KG1 (cell line): ENCODE measurements around the gene SLC4A5.
"Not testable (repeated sequence)": the region's sequence is repeated elsewhere in the genome, so short reads cannot be mapped to it uniquely, and the experiment has no call there.

ENCODE experiments used
- DNase-seq: peaks from one replicate; lab custom pipeline; 2025; lab: John Stamatoyannopoulos, UW

Gene SLC4A5

DNA sequence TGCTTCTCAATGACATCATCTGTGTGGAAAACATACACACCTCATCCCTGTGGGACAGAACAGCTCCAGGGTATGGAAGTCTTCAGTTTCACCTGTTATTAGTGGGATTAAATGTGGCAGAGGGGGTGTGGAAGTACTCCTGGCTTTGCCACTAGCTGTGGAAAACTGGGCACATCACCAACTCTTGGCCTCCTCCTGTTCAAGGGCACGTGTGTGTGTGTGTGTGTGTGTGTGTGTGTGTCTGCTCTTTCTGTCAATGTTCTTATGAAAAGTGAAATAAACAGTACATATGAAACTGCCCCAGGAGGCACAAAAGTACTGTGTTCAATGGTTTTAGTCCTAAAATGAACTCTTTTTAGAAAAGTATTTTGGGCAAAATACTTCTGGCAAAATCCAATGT lies 78.9 kb downstream of the SLC4A5 start:
- no peak for DNase-seq

DNA sequence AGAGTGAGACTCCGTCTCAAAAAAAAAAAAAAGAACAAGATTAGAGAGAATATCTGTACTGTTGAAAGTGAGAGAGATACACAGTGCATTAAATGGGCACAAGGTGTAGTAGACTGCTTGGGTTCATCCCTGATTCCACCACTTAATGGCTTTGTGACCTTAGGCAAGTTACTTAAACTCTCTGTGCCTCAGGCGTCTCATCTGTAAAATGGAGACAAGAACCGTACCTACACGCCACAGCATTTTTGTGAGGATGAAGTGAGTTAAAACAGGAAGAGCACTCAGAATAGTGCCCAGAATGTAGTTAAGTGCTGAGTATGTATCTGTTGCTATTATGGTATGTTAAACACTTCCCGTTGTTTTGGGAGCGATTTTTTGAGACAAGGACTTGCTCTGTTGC lies 80.5 kb downstream of the SLC4A5 start:
- DNase-seq: no peak

DNA sequence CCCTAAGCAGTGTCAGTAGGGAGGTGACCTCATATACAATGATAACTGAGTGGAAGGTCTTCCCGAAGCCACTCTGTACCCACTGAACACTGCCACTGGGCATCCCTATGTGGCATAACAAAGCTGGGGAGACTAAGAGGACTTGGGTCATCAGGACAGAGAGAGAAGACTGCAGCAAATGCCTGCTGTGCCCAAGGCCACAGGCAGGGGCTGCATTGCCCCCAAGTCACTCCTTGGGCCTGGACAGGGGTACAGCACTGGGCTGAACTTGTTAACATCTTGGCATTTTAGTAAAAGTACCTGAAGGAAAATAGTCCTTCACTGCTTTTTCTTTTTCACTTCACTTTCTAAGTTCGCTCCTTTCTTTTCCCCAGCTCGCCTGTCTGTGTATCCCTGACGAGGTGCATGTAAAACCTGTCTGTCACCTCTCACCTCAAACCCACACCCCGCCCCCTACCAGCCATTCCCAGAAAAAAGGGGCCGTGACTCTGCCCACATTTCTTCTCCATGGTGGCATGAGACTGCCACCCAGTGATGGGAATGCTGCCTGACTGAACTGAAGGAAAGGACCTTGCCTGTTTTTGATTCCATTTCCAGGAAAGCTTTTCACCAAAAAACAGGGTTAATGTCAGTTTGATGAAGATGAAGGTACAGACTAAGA lies 81.9 kb downstream of the SLC4A5 start:
- DNase-seq: no peak

DNA sequence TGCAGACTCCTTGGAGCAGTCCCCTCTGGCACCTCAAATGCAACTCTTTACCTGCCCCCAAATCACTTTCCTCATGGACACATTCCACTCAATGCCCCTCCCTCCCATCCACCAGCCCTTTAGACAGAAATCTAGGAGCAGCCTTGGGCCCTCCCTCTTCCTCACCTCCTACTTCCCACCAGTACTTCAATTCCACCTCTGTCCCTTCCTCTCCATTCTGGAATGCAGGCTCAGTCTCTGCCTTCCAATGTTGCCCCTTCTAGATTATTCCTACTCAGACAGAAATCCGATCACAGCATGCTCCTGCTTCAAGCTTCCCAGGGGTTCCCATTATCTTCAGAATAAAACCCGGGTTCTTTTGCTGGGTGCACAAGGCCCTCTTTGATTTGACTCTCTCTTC lies 82.7 kb downstream of the SLC4A5 start:
- DNase-seq: no peak

DNA sequence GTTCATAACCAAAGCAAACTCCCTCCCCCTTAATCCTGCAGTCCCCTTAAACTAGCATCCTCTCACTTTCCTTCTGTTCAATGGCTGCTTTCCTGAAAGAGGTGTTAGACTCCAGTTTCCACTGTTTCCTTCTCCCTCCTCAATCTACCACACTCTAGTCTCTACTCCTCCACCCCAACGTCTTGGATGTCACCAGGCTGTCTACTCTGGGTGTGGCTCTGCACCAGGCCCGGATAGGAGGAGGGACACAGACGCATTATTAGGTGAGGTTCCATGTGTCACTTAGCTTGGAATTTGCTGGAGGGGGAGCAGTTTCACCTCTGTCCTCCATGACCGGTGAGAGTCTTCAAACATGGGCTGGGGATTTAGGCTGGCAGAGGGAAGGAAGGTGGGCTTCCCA lies 83.5 kb downstream of the SLC4A5 start:
- no peak for DNase-seq

DNA sequence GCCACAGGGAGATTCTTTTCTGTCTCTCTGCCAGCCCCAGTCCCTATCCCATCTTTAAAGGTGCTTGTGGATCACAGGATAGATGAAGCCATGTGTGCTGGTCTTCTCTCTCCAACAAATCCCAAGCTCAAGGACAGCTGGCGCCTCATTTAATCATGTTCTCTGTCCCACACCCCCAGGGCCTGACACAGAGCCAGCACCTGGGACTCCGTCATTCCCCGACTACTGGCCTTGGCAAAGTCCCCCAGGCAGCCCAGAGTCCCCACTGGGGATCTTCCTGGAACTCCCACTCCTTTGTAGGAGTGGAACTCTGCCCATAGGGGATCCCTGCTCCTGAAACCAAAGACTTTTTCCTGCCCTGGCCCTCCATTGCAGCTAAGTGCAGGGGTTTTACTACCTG lies 84.0 kb downstream of the SLC4A5 start:
- no peak for DNase-seq

DNA sequence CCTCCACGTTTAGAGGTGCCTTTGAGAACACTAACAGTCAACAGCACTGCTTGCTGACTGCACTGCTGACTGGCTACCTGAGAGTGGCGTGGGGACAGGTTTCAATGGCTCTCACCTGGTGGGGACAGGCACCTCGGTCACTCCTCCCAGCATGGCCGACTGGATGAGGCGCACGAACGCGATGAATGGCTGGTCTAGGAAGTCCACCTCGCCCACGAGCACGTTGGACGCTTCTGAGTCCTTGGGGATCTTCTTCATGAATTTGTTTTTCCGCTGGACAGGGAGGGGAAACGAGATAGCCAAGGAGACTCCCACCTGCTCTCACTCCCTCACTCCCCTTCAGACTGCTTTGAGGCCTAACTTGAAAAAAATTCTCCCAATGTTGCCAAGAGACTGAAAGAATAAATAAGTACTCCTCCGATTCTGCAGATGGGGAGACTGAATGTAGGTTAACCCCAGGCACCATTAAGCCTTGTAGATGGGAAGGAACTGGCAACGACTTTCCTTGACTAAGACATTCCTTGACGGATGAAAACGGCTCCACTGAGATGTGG lies 87.5 kb downstream of the SLC4A5 start:
- no peak for DNase-seq

DNA sequence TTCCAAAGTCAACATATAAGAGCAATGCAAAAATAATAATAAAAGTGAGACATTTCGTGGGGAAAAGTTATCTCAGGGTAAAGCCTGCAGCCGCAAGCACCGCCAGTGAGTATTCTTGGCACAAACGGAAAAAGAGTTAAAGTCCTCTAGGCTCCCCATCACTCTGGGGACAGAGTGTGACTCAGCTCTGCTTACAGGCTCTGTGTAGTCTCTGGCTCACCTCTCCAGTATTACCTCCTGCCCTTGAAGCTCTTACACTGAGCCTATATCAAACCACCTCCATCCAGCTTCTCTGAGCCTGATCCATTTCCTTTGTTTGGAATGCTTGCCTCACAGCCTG lies 89.3 kb downstream of the SLC4A5 start:
- no peak for DNase-seq

DNA sequence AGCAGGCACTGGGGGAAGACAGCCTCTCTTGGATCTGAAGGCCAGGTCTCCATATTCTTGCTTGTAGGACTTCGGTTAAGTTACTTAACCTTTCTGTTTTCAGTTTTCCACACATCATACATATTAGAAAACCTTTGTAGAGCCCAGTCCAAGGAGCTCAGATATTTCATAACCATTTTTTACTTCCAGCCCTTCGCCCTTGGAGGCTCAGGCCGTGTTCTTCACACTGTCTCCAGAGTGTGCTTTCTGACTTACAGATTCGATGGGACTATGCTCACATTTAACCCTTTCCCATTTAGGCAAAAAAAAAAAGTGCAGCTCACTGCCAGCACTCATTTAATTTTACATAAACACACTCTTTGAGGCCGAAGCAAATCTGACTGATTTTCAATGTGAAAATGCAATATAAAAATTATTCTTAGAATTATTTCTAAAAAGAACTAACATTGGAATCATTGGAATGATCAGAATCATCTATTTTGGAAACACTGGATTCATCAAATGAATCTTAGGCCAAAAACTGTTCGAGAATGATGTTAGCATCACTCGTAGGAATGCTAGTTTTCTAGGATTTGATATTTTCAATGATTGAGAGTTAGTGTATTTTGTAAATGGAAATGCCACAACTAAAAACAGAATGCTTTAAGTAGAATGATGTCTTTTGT lies 89.8 kb downstream of the SLC4A5 start:
- no peak for DNase-seq

DNA sequence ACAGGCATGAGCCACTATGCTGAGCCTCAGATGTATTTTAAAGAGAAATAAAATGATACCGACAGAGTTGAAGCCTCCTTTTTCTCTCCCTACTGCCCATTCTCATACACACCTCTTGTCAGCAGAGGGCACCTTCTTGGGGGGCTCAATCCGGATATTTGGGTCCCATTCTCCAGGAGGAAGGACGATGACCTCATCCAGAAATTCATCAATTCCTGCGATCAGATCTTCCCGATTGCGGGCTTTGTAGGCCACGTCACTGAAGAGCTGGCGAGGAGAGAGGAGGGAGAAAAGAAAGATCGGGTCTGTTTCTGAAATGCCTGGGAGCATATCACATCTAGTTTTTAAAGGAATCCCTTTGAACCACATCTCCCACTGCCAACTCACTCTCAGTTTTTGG lies 90.4 kb downstream of the SLC4A5 start:
- DNase-seq: no peak

DNA sequence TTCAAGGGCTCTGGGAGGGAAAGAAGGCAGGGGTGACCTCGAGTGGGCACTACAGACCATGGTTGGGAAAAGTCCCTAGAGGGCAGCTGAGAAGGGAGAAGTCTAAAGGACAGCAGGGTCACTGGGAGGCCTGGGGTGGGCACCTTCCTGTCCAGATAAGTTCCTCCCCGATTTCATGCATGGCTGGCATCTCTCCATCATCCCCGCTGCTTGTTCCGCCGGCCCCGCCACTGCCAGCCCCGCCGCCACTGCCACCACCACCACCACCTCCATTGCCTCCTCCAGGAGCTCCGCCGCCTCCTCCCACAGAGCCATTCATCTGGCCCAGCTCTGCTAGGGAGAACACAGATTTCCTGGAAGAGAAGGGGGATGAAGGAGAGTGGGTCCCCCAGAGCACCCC lies 91.2 kb downstream of the SLC4A5 start:
- DNase-seq: no peak

DNA sequence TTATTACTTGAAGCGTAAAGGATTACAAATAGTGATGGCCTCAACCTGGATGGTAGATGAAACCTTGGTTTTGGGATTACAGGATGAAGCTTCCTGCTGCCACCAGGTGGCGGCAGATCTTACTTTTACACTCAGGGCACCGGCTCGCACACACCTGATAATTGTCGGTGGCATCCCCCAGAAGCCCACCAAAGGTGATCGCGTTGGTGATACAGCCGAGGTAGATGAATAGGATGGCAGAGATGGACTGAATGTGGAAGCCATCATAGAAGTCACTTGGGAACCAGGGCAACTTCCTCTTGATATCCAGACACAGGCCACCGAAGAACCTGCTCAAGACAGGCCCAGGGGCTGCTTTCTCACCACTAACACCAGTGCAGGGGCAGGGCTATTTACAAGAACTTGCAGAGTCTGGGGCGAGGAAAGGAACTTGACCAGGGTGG lies 93.0 kb downstream of the SLC4A5 start:
- no peak for DNase-seq

DNA sequence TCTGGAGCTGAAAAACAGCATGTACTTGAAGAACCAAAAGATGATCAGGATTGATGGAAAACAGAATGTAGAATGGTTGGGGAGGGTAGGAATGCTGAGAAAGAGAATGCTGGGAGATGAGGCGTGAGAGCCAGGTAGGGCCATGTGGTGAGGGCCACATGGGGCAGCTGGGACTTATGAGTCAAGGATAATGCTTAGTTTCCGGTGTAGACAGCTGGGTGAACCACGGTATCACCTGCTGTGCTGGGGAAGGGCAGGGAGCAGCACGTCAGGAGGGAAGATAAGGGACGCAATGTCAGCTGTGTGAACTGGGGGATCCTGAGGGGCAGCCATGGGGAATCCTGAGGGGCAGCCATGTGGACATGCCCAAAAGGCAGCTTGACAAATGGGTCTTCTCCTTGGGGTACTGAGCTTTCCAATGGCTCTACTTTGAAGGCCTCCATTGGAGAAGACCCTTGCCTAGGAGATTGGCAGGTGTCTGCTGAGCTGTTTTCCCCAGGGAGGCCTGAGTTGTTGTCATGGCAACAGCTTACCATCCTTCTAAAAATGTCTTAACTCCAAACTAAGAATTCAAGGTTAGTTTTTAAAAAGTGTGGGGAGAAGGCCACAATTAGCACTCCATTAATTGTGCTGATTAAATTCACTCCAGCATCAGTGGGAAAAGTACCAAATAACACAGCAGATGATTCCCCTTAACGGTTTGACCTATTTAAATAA lies 93.7 kb downstream of the SLC4A5 start:
- no peak for DNase-seq

DNA sequence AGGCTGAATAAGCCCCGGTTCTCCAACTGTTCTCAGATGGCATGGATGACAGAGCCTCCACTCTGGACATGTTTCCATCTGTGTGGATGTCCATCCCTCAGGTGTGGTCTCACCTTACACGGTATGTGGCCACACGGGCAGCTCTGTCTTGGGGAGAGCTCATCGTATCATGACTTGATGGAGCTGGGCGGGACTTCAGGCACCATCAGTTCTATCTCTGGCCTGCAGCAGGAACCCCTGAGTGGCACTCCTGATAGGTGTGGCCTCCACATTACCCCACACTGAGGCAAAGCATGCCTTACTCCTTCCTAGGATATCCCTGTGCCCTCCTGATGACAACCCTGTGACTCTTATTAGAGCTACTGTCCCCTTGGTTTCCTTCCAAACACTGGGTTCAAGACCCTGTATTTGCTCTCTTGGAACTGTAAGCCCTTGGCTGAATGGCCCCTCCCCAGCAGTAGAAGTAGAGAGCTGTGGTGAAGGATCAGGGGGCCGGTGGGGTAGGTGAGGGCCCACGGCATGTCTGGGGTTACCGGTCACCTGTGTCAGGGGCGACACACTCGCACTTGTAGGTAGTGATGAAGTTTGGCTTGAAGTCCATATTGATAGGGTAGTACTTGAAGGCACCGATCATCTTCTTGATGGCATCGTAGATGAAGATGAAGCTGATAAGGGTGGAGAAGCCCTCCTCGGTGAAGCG lies 96.6 kb downstream of the SLC4A5 start:
- no peak for DNase-seq

DNA sequence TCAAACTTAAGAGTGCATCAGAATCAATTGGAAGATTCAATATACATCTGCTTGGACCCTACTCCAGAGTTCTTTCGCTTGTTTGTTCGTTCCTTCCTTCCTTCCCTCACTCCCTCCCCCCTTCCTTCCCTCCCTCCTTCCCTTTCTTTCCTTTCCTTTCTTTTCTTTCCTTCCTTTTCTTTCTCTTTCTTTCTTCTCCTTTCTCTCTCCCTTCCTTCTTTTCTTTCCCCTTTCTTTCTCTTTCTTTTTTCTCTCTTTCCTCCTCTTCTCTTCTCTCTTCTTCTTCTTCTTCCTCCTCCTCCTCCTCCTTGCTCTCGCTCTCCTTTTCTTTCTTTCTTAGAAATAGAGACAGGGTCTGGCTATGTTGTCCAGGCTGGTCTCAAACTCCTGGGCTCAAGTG lies 98.9 kb downstream of the SLC4A5 start:
- DNase-seq: no peak

DNA sequence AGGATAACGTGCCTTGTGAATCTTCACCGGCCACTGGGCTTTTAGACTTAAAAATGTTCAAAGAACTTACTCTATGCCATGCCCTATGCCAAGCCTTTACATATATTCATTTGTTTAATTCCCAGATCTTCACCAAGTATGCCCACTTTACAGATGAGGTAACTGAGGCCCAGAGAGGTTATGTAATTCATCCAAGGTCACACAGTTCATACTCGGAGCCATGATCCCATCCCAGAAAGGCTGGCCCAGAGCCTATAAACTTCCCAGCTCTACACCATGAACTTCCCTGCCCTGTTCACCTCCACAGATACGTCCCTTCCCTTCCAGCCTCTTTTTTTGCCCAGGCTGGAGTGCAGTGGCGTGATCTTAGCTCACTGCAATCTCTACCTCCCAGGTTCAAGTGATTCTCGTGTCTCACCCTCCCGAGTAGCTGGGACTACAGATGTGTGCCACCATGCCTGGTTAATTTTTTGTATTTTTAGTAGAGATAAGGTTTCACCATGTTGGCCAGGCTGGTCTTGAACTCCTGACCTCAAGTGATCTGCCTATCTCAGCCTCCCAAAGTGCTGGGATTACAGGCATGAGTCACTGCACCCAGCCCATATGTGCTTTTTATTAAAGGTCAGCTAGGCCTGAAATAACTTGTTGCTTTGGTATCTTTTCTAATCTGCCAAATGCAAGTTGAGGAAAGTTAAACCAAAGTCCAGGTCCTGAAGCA lies 100.7 kb downstream of the SLC4A5 start:
- DNase-seq: no peak

DNA sequence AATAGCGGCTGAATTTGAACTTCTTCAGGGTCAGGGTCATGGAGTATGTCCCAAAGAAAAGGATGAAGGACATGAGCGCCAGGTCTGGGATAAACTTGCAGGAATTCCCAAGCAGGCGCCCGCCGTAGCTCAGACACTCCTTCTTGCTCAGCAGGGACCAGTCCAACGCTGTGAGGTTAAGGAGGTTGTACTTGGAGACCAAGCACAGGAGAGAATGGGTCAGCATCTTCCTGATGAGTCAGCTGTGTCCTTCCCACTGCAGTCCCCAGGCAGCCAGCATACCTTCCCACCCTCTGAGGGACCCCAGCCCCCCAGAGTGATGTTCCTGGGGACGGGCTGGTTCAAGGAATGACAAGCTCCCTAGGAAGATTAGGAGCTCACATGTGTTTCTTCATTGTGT lies 103.9 kb downstream of the SLC4A5 start:
- no peak for DNase-seq

DNA sequence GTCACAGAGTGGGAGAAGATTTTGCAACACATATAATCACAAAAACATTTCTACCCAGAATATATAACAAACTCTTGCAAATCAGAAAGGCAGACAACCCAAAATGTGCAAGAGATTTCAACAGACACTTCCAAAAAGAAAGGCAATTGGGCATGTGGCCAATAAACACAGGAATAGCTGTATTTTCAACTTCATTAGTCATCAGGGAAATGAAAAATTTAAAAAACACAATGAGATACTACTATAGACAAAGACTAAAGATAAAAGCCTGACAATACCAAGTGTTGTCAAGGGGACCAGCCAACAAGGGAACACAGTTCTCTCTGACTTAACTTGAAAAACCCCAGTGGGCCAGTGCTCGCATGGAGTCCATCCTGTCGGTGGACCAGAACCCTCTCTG lies 104.3 kb downstream of the SLC4A5 start:
- no peak for DNase-seq

DNA sequence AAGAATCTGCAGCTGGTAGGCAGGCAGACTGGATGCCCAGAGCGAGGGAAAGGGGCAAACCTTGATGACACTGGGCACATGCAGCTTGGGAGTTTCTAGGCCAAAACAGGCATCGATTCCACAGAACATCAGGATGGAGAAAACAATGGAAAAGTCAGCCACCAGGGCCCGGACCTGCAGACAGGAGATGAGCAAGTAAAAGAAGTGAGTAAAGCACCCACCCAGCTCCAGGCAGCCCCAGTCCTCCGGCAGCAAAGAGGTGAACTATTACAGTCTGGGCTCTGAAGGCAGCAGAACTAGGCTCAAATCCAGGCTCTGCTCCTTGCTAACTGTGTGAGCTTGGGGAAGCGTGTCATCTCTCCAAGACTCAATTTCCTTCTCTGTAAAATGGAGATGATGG lies 108.2 kb downstream of the SLC4A5 start:
- DNase-seq: no peak

DNA sequence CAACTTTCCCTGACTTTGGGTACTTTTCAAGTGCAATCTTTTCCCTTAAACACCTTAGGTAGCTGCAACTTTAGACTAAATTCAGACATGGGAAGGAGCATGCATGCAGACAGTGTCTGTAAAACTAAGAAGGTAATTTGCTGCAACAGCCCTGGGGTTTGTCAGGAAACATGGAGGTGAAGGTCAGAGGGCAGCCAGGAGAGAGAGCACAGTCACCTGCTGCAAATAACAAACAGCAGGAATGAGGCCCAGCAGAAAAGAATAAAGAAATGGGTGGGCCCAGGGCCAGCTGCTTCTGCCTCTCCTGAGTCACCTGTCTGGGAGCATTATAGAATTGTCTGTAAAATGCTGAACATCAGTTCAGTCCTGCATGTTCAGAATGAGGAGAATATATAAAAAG lies 109.6 kb downstream of the SLC4A5 start:
- DNase-seq: no peak

DNA sequence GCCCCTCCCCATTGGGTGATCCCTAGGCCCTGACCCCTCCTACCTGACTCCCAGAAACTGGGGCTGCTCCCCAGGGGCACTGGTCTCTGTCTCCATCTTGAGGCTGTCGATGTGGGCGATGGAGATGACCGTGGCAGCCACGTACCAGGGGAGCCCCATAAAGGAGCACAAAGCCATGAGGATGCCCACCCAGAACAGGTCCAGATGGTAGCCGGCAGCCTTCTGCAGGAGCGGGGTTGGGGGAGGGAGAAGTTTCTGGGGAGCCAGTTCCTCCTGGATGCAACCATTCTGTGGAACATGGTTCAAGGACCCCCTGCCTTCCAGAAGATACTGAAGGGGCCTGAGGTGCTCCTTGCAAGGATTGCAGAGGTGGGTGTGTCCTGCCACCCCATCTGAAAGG lies 110.8 kb downstream of the SLC4A5 start:
- no peak for DNase-seq

DNA sequence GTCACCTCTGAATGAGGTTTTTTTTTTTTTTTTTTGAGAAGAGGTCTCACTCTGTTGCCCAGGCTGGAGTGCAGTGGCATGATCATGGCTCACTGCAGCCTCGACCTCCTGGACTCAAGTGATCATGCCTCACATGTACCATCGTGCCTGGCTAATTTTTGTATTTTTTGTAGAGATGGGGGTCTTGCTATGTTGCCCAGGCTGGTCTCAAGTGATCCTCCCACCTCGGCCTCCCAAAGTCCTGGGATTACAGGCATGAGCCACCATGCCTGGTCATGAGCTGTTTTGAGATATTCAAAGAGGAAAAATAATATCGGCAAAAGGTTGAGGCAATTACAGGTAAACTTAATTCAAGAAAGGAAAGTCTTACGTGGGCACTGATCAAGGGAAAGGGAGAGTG lies 113.4 kb downstream of the SLC4A5 start:
- not testable (repeated sequence) for DNase-seq
